GM12873 (cell line): ENCODE measurements around the gene ITPR1.

Source experiments
- CTCF ChIP-seq: IDR thresholded peaks from 2 replicates; pipeline ENCODE4 v1.5.1; 2012; ENCODE audit warnings: low read depth, mild to moderate bottlenecking, moderate library complexity, low read length, control low read depth; ENCODE audit not compliant: insufficient read depth; ENCODE audit errors: missing control alignments

Gene ITPR1

DNA sequence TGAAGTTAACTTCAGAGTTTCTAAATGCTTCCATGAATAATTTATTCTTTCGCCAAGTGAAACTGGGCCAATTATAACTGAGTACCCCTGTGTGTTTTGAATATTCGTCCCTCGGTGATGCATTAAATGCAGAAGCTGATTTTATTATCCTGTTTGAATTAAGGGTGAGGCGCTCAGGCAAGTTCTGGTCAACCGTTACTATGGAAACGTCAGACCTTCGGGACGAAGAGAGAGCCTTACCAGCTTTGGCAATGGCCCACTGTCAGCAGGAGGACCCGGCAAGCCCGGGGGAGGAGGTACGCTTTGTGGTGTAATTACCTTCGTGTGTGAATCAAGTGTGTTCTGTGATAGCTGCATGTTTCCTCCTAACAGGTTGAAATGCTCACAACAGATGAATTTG, 239.8 kb downstream of the ITPR1 start:
- no peak for TF ChIP-seq CTCF

DNA sequence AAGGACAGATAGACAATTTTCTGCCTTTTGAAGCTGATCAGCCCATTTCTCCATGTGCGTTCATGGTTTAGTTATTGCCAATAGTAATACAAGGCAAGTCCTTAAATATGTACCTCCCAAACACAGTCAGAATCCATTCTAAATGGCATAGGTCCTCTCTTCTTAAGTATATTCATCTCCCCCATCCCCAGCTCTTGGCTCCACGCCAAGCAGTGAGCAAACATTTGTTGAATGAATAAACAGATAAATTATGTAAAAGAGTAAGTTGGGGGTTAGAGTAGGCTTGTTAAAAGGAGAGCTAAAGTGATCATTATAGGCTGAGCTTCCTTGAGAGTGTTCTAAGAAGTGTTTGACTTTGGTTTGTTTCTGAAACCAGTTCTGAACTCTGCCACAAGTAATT, 241.3 kb downstream of the ITPR1 start:
- no peak for TF ChIP-seq CTCF

GRCh38 chr3:4735243-4735642, 242.1 kb downstream of the ITPR1 start:
- no peak for TF ChIP-seq CTCF

DNA sequence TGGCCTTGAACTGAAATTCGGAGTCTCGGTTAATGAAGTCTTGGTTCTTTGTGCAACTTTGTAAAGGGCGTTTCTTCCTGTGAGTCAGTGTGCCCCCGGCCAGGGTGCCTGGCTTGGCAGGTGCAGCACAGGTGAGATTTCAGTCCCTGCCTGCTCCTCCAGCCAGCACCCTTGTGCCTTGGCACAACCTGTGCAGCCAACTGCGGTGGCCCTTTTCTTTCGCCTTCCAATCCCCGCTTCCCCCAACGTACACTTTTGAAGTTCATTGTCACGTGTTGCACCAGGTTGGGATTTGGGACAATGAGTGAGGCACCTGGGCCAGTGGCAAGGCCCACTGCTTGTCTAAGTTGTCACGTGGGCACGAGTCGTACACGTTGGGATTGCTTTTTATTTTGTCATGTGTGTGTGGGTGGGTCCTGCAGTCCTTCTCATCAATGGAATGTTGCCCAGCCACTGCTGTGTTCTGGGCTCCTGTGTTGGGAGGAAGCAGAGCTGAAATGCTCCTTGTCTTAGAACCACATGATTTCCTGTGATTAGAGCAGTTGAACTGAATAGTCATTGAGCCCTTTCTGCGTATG, 243.2 kb downstream of the ITPR1 start:
- TF ChIP-seq CTCF: no peak

GRCh38 chr3:4738737-4739274, 245.7 kb downstream of the ITPR1 start:
- no peak for TF ChIP-seq CTCF

GRCh38 chr3:4739289-4740236, 246.4 kb downstream of the ITPR1 start:
- no peak for TF ChIP-seq CTCF

DNA sequence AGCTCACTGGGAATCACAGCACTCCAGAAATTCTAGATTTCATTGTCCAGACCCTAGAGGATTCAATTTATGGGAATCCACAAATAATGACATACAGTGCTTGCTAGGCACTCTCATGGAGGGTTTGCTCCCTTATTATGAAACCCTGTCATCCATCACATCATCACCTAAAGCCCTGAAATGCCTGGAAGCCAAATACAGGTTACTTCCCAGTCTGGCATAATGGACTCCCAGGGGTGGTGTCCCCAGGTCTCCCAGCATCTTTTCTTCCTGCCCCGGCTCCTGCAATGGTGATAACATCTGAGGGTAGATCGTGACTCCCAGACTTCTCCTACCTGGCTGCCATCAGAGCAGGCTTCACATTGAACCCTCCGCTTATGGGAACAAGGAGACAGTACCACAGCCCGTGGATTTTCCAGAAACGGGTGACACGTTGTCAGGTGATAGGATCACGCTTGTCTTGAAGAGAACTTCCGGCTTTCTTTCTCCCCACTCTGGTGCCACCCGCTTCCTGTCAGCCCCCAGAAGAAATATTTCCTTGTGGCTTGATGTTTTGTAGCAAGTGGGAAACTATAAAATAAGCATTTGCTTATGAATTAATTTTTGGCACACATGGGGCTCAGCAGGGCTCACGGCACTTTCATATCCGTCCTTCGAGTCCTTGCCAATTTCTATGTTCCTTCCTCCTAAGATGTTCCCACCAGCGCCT, 247.4 kb downstream of the ITPR1 start:
- TF ChIP-seq CTCF: no peak
